Spleen (tissue), 13 donors: Measurements from ENCODE around the gene CALCR. TPM values are rescaled to one million over a fixed set of nuclear protein-coding genes. Genes with fewer than 3 reads are reported as not detected.
A peak's percentile ranks its signal among the peaks of the same experiment; 100 is the strongest.

Experiments used
- DNase-seq: peaks from one replicate; pipeline ENCODE4 v3.0.0-alpha.2; 2020
- H3K27ac ChIP-seq, 8 donors: fragments of 200-600 bp; sonication (generic) in 7 of 8; 1 replicate in 4 of 8; 2 replicates in 4 of 8; pipeline versions ENCODE4 v1.5.0 to v1.8.0; 2016 to 2021; ENCODE audit warnings: inconsistent platforms in 4 of 8, mild to moderate bottlenecking in 4 of 8, moderate library complexity in 1 of 8
- H3K27me3 ChIP-seq, 7 donors: fragments of 200-600 bp; sonication (generic) in 6 of 7; replicated peaks in 1 of 7; 1 replicate in 4 of 7; 2 replicates in 3 of 7; pipeline versions ENCODE4 v1.5.0 to v1.8.0; 2016 to 2021; ENCODE audit warnings: inconsistent platforms in 3 of 7, mild to moderate bottlenecking in 1 of 7
- H3K36me3 ChIP-seq, 6 donors: fragments of 200-600 bp; sonication (generic) in 5 of 6; 1 replicate in 4 of 6; 2 replicates in 2 of 6; pipeline versions ENCODE4 v1.5.0 to v1.8.0; 2016 to 2021; ENCODE audit warnings: inconsistent platforms in 2 of 6
- H3K4me1 ChIP-seq, 6 donors: fragments of 200-600 bp; sonication (generic) in 5 of 6; 1 replicate in 3 of 6; 2 replicates in 3 of 6; pipeline versions ENCODE4 v1.5.0 to v1.8.0; 2016 to 2021; ENCODE audit warnings: inconsistent platforms in 3 of 6
- H3K4me3 ChIP-seq, 8 donors: fragments of 200-600 bp; sonication (generic) in 7 of 8; 1 replicate in 4 of 8; 2 replicates in 4 of 8; pipeline versions ENCODE4 v1.5.0 to v1.8.0; 2016 to 2021; ENCODE audit warnings: inconsistent platforms in 4 of 8, mild to moderate bottlenecking in 4 of 8, moderate library complexity in 2 of 8
- H3K9me3 ChIP-seq, 8 donors: fragments of 200-600 bp; sonication (generic) in 7 of 8; 1 replicate in 4 of 8; 2 replicates in 4 of 8; pipeline versions ENCODE4 v1.5.0 to v1.8.0; 2016 to 2021; ENCODE audit warnings: inconsistent platforms in 4 of 8
- POLR2A ChIP-seq, 3 donors: fragments of 450-650 bp; IDR thresholded peaks; one replicate each; pipeline ENCODE4 v1.5.1; 2017; ENCODE audit warnings: antibody characterized with exemption in 3 of 3, mild to moderate bottlenecking in 1 of 3
- POLR2AphosphoS5 ChIP-seq, 3 donors: sonication (generic); formaldehyde crosslinking; IDR thresholded peaks; one replicate each; pipeline ENCODE4 v1.5.1; 2017; ENCODE audit warnings: antibody characterized with exemption in 3 of 3
- WGBS, 5 donors: extraction: QIAGEN DNeasy Blood & Tissue Kit in 3 of 5; methylation state at CpG; one replicate each; pipeline versions ENCODE4 v1.1.5 to v1.1.7; 2013 to 2018; 5-methylcytosine and 5-hydroxymethylcytosine counted together
- intact Hi-C: fragments of 100-400 bp; cut with DNase I; formaldehyde crosslinking; loops from one replicate; pipeline ENCODE4 v1.15.0; 2023; ENCODE audit warnings: low total_unique reads
- long read RNA-seq, 2 donors: transcript quantifications; one replicate each; lab custom pipeline, GENCODE V29; 2026
- polyA plus RNA-seq, 3 donors: library from polyadenylated mRNA; stranded (reverse); fragments of 200-250 nt; gene quantifications; one replicate each; pipeline ENCODE4 v1.2.1, GENCODE V29; 2013
- total RNA-seq, 7 donors: library from RNA; depleted of rRNA in 3 of 7; stranded (reverse); fragments of >200 nt in 3 of 7; fragmentation: NEBNext Ultra II Directional in 4 of 7; extraction: Animal tissue kit (Norgen Biotek cat#: 25700) in 4 of 7; gene quantifications; one replicate each; pipeline versions ENCODE4 v1.1.0 to v1.2.1, GENCODE V29; 2016 to 2021
- TF ChIP-seq, protein P1 (sequence below), 11 experiments: fragments of 200-600 bp in 7 of 11; fragments of 450-650 bp in 4 of 11; sonication (generic) in 4 of 11; IDR thresholded peaks in 8 of 11; conservative IDR thresholded peaks in 3 of 11; 1 replicate in 7 of 11; 2 replicates in 4 of 11; pipeline versions ENCODE4 v1.4.0 to v1.8.0; 2016 to 2021; ENCODE audit warnings: antibody characterized with exemption in 11 of 11, inconsistent platforms in 4 of 11, mild to moderate bottlenecking in 1 of 11
- donor health status: healthy with polysubstance abuse.
- donor health status: DM: no; HTN: no; CAD: no; lungs with moderate emphysema.
- donor health status: DM: no; HTN: no; CAD: no.
- donor health status: Bipolar disorder and iron deficiency.
- donor health status: healthy.
- donor health status: DM: no; HTN: no; CAD: no.
- donor health status: DM: yes; HTN: yes; CAD: no.

CALCR gene
- not detected for total RNA-seq
- polyA plus RNA-seq = not detected
- long read RNA-seq, donor 1 = 0 reads
- long read RNA-seq, donor 2 = 0 reads

- peaks cover 0 to 32% (median 25%) of the 10 kb centered on the region in 7 donors for H3K27me3 ChIP-seq
- intact Hi-C loops = no loop called here
- no peak for DNase-seq
- no peaks in the 10 kb centered on the region for H3K9me3 ChIP-seq
- H3K27ac ChIP-seq = no peak within 1 kb of the TSS
- TF ChIP-seq POLR2A (IDR thresholded peaks at IDR 0.05) (no peak), POLR2AphosphoS5 (IDR thresholded peaks at IDR 0.05) (no peak)
- TF ChIP-seq, protein P1, sequence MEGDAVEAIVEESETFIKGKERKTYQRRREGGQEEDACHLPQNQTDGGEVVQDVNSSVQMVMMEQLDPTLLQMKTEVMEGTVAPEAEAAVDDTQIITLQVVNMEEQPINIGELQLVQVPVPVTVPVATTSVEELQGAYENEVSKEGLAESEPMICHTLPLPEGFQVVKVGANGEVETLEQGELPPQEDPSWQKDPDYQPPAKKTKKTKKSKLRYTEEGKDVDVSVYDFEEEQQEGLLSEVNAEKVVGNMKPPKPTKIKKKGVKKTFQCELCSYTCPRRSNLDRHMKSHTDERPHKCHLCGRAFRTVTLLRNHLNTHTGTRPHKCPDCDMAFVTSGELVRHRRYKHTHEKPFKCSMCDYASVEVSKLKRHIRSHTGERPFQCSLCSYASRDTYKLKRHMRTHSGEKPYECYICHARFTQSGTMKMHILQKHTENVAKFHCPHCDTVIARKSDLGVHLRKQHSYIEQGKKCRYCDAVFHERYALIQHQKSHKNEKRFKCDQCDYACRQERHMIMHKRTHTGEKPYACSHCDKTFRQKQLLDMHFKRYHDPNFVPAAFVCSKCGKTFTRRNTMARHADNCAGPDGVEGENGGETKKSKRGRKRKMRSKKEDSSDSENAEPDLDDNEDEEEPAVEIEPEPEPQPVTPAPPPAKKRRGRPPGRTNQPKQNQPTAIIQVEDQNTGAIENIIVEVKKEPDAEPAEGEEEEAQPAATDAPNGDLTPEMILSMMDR (IDR thresholded peaks at IDR 0.05 in 8 of 11, conservative IDR thresholded peaks at IDR 0.05 in 3 of 11) = no peak
- peak within 1 kb of the TSS in 6 of 8 donors; percentile 4 to 59 (median 8) for H3K4me3 ChIP-seq
- WGBS, 5 donors = 1 to 3% (median 3%) methylated on average over 24 to 46 of the region's 46 CpGs
- H3K4me1 ChIP-seq = peaks cover 0 to 19% (median 14%) of the 10 kb centered on the region in 6 donors
- no peaks in the 10 kb centered on the region for H3K36me3 ChIP-seq
These were observed at the start of gene CALCR for GRCh38 chr7:93574646-93575554. TSS of gene CALCR (minus strand) at chr7:93574724. CDS start at chr7:93486981, 87,743 bp downstream.

GRCh38 chr7:93623816-93624215 is 49.3 kb upstream of the CALCR start:
- Histone ChIP-seq H3K27me3 (no peaks in the 10 kb centered on the region), H3K27ac (no peak overlapping the region), H3K9me3 (peaks cover 0 to 6% (median 0%) of the 10 kb centered on the region in 8 donors), H3K4me1 (no peaks in the 10 kb centered on the region), H3K36me3 (no peaks in the 10 kb centered on the region), H3K4me3 (no peak overlapping the region)
- DNase-seq = no peak
- 85 to 100% (median 94%) methylated on average over 1 of the region's 1 CpG for WGBS, 5 donors
- TF ChIP-seq POLR2A (IDR thresholded peaks at IDR 0.05) (no peak), POLR2AphosphoS5 (IDR thresholded peaks at IDR 0.05) (no peak)
- TF ChIP-seq, protein P1 (IDR thresholded peaks at IDR 0.05 in 8 of 11, conservative IDR thresholded peaks at IDR 0.05 in 3 of 11) = no peak
- intact Hi-C loops = no loop called here

DNA sequence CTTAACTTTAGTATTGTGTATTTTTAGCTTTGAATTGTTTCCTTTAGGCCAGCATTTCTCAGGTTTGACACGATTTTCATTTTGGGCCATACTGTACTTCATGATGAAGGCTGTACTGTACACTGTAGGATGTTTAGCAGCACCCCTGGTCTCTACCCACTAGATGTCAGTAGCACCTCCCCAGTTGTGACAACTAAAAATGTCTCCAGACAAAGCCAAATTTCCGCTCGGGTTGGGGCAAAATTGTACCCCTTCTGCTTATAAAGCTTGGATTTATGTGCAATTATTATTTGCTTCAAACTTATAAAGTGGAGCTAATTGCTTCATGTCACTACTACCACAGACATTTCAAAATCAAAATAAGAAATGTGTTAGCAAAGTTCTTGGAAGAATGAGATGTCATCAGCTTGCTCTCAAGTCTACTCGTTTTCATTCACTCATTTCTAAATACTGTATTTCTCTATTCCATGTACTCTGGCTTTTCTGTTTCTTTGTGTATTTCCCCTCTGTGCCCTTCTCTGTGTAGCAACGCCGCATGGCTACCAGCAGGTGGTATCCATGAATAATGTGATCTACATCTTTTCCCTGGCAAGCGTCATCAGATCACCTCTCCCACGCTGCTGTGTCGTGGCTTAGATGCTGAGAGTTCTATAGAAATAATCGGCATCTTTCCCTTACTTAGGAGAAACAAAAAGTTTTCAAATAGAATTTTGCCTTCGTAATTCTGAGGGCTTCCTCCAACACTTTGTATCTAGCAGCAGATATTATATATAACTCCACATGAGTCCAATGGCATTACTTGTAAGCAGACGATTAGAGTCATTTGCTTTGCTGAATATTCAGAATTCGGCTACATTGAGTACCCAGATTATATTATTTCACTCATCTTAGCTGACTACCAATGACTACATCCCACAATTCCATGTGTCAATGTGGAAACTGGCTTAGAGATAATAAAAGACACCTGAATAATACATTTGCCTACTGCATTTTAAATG is 47.8 kb upstream of the CALCR start:
- H3K9me3 ChIP-seq = peaks cover 0 to 6% (median 0%) of the 10 kb centered on the region in 8 donors
- H3K4me3 ChIP-seq = no peak overlapping the region
- H3K4me1 ChIP-seq = no peaks in the 10 kb centered on the region
- no peak for DNase-seq
- intact Hi-C loops = no loop called here
- 67 to 77% (median 74%) methylated on average over 13 of the region's 13 CpGs for WGBS, 5 donors
- no peak overlapping the region for H3K27ac ChIP-seq
- H3K36me3 ChIP-seq = no peaks in the 10 kb centered on the region
- no peaks in the 10 kb centered on the region for H3K27me3 ChIP-seq
- TF ChIP-seq, protein P1 (IDR thresholded peaks at IDR 0.05 in 8 of 11, conservative IDR thresholded peaks at IDR 0.05 in 3 of 11) = peak in 2 of 11 experiments; percentile 7 to 9
- no peak for TF ChIP-seq POLR2A (IDR thresholded peaks at IDR 0.05)
